ENCODE data around the gene AAMDC. TPM values are rescaled to one million over a fixed set of nuclear protein-coding genes. Genes with fewer than 3 reads are reported as not detected.
"Not testable (repeated sequence)": the region's sequence is repeated elsewhere in the genome, so short reads cannot be mapped to it uniquely, and the experiment has no call there.

Gene AAMDC
- total RNA-seq, 1 donor from 2014 or later = 49.8 TPM

DNA sequence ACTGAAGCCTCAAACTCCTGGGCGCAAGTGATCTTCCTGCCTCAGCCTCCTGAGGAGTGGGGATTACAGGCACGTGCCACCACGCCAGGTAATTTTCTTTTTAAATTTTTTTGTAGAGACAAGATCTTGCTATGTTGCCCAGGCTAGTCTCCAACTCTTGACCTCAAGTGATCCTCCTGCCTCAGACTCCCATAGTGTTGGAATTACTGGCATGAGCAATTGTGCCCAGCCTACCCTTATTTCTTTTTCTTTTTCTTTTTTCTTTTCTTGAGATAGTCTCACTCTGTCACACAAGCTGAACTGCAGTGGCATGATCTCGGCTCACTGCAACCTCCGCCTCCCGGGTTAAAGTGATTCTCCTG is 63.9 kb downstream of the AAMDC start:
- no peak for DNase-seq (ENCODE audit: low read depth in 2 of 2)

DNA sequence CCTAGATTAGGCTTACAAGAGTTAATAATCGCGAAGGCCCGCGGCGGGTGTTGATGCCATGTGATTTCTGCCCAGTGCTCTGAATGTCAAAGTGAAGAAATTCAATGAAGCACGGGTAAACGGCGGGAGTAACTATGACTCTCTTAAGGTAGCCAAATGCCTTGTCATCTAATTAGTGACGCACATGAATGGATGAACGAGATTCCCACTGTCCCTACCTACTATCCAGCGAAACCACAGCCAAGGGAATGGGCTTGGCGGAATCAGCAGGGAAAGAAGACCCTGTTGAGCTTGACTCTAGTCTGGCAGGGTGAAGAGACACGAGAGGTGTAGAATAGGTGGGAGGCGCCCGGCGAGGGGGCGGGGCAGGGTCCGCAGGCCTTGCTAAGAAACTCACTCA is 65.5 kb downstream of the AAMDC start:
- DNase-seq (ENCODE audit: low read depth in 2 of 2) = peak in 1 of 2 donors; percentile 37

DNA sequence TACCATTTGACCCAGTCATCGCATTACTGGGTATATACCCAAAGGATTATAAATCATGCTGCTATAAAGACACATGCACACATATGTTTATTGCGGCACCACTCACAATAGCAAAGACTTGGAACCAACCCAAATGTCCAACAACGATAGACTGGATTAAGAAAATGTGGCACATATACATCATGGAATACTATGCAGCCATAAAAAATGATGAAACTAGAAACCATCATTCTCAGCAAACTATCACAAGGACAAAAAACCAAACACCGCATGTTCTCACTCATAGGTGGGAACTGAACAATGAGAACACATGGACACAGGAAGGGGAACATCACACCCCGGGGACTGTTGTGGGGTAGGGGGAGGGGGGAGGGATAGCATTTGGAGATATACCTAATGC is 68.1 kb downstream of the AAMDC start:
- not testable (repeated sequence) for DNase-seq (ENCODE audit: low read depth in 2 of 2)

DNA sequence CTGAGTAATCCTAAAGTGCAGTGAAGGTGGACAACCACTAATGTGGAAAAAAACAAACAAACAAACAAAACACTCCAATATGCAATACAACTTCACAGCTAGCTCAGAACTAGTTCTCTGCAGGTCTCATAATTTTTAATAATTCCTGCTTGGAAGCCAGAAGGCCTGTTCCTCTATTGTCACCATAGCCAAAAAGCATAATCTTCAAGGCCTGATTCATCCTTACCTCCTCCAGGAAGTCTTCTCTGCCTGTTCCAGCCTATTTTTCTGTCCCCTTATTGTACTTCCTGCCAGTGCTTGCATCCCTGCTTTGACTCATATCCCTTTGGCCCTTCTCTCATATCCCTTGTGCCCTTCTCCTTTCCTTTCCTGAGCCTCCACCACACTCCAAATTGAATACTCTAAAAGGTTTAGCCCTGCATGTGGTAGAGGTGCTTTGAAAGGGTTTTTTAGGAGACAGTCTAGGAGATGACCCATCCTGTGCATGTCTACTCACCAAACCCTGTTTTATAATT is 69.2 kb downstream of the AAMDC start:
- DNase-seq (ENCODE audit: low read depth in 2 of 2) = peak in 1 of 2 donors; percentile 43

DNA sequence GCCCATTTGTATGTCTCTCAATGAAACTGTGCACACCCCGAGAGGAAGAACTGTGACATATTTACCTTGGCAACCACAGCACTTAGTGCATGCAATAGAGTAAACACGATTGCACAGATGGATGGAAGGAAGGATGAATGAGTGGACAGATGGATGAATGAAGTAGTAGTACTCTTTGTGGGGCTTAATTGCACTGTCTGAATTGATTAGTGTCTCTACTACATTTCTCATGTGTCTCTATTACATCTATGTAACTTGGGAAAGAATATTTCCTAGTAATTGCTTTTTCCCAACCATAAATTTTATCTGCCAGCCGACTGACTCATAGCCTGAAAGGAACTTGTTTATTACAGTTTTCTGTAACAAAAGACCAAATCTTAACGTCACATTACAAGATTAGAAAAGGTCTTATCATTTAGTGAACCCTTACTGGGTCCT is 69.7 kb downstream of the AAMDC start:
- DNase-seq (ENCODE audit: low read depth in 2 of 2) = peak; percentile 57 to 61

DNA sequence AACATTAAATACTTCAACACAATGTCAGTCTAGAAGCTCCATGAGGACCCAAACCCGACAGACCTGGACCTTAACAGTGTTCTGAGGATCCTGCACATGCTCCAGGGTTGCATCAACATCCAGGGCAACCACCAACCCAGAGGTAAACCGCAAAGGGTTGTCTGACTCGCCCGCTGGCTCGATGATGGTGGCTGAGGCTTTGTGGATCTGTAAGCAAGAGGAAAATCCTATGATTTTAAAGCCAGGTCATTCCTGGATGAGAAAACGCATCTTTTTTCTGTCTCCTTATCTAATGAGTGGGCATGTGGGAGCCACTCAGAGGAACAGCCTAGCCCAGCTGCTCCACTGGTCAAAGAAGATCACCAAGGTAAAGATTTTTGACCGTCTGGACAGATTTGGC is 70.3 kb downstream of the AAMDC start:
- DNase-seq (ENCODE audit: low read depth in 2 of 2) = peak in 1 of 2 donors; percentile 21

DNA sequence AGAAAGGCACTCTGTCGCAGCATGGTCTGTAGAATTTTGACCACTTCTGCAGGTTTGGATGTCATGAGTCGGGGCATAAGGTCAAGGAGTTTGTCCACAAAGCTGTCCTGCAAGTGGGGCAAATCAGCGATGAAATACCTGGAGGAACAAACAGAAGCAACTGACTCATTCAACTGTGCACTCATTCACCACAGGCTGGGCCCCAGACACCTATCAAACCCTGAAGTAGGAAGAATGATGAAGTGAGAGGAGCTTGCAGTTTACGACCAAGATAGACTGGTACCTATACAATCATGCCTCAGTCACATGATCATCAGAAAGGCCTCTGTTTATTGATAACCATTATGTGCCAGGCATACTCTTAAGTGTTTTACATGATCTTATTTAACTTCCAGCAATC is 70.8 kb downstream of the AAMDC start:
- not testable (repeated sequence) for DNase-seq (ENCODE audit: low read depth in 2 of 2)

DNA sequence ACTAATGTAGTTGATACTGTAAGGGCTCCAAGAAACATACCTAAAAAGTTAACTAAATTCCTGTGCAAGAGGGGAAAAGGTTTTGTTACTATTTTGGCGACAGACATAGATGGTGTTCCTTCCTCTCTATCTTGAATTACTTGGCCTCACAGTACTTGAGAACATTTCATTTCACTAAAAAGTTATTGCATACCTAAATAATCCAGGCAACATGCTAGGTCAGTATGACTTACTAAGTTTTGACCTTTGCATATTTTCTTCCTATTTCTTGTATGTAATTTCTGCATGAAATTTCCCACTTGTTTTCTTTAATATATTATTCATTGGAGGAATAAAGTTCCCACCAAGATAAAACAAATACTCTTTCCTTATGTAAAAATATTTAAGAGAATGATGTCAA is 74.0 kb downstream of the AAMDC start:
- DNase-seq (ENCODE audit: low read depth in 2 of 2) = not testable (repeated sequence)

DNA sequence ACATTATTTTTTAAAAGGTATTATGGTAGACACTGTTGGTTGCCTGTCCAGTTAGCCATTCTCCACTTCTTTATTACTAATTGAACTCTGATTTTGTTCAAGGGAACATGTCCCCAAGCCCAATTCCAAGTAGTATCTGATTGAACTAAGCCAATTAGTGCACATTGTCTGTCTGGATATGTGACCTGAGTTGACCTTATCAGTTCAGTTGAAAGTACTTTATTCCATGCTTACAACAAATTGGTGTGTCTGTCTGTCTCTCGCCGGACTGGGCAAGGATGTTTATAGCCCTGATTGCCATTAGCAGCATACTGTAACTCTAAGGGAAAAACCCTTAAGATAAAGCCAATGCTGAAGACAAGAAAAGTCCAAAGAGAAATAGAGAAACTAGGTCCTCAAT is 87.9 kb downstream of the AAMDC start:
- no peak for DNase-seq (ENCODE audit: low read depth in 2 of 2)

DNA sequence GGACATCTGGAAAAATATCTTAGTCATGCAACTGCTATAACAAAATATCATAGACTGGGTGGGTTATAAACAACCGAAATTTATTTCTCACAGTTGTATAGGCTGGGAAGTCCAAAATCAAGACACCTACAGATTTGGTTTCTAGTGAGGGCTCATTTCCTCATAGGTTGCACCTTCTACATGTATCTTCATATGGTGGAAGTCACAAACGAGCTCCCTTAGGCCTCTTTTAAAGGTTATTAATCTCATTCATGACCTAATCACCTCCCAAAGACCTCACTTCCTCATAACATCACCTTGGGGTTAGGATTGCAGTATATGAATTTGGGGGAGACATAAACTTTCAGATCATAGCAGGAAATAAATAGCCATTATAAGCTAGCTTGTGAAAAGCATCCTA is 88.3 kb downstream of the AAMDC start:
- DNase-seq (ENCODE audit: low read depth in 2 of 2) = no peak

DNA sequence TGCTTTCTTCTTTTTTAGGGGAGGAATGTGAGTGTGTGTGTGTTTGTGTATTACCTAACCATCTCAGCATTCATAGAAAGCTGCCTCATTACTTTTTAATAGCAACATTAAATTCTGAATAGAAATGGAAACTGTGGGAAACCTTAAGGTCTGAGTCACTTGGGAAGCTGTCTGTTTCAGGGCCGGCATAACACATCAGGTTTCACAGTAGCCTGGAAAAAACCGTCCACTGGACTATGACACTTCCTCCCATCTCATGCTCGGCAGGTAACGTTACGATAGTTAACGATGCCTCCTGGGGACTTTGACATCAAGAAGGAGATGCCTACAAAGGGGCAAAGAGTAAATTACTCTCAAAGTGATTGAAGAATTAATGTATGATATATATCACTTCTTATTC is 89.9 kb downstream of the AAMDC start:
- peak in 1 of 2 donors; percentile 56 for DNase-seq (ENCODE audit: low read depth in 2 of 2)

DNA sequence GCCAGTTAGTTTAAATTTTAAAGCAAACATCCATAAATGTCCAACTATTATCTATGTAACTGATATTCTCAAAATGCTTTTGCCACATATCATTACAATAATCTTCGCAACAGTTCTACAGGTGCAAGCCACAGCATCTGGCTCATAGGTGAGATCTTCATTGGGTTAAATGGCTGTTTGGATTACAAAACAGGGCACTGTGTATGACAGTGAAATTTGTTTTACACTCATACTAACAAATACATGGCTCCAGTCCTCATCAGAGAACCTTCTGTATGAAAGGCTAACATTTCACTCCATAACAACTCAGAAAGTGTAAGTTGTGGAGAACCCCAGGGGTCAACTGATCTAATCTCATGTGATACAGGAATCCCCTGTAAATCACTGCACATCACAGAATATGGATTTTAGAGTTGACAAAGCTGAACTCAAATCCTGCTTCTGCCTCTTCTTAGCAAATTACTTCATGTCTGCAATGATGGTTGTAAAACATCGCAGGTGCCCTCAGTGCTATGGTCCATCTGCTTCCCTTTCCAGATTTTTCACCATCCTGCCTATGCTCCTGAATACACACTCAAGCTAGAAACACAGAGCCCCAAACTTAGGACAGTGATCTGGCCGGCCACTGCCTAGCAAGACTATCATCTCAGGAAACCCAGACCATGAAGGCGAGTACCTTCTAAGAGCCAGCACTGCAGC is 92.8 kb downstream of the AAMDC start:
- DNase-seq (ENCODE audit: low read depth in 2 of 2) = peak; percentile 46 to 77

DNA sequence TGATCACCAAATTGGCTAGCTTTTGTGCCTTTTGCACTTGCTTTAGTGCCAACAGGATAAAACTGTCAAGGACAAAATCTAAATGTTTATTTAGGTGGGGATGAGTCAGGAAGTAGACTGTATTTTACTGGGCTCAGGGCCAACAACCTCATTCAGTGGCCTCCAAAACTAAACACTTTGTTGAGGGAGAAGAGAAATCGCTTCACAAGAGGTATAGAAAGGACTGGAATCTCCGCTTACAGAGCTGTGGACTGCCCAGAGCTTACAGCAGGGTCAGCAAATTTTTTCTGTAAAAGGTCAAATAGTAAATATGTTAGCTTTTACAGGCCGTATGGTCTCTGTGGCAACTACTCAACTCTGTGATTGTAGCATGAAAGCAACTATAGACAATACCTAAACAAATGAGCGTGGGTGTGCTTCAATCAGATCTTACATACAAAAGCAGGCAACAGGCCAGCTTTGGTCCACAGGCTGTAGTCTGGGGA is 93.4 kb downstream of the AAMDC start:
- DNase-seq (ENCODE audit: low read depth in 2 of 2) = peak; percentile 89 to 91

DNA sequence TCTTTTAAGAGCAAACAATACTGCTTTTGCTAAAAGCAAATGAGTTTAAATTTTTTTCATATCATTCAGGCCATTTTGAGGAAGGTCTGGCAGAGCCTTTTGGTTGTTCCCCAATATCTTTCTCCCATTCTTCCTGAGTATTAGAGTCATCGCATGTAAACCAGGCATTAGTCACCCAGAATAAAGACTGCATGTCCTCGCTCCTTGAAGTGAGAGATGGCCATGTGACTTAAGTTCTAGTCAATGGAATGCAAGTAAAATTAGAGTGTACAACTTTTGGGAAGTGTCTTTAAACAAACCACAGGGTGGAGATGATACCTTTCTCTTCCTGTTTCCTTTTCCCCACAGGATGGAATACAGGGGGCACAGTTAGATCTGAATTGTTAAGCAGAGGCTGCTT is 96.8 kb downstream of the AAMDC start:
- DNase-seq (ENCODE audit: low read depth in 2 of 2) = not testable (repeated sequence)

Other genes starting within 250 kb of the AAMDC start
- gene AQP11, start 231.2 kb upstream of the AAMDC start, total RNA-seq = 0.22 and 0.40 TPM in 2 replicates
- 63.1 and 99.2 TPM in 2 replicates for gene CLNS1A, start 183.3 kb upstream of the AAMDC start, total RNA-seq
- 16.6 and 20.4 TPM in 2 replicates for gene RSF1, start 422 bp upstream of the AAMDC start, total RNA-seq
- gene INTS4, start 173.5 kb downstream of the AAMDC start, total RNA-seq = 21.8 and 26.4 TPM in 2 replicates
- gene KCTD14, start 202.1 kb downstream of the AAMDC start, total RNA-seq = 0.22 TPM in 1 of 2 replicates, not detected in the other
- not detected in 2 replicates for gene THRSP, start 242.7 kb downstream of the AAMDC start, total RNA-seq

Data from lung microvascular endothelial cell (primary cell).